ENCODE measurements around the gene CD99L2.

DNA sequence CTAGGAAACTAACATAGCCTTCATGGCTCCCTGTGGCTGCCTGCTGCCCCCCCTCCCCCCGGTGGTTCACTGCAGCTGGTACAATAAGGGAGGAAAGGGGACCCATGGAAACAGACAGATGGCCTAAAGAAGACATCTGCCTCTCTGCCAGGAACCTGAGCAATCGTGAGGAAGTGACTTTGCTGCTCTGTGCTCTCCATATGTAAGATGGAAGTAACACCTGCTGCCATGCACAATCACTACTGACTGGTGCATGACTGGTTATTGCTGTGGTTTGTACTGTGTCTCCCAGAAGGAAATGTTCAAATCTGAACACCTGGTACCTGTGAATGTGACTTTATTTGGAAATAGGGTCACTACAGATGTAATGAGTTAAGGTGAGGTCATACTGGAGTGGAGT lies 43.6 kb downstream of the CD99L2 start:
- TF ChIP-seq, protein P1, sequence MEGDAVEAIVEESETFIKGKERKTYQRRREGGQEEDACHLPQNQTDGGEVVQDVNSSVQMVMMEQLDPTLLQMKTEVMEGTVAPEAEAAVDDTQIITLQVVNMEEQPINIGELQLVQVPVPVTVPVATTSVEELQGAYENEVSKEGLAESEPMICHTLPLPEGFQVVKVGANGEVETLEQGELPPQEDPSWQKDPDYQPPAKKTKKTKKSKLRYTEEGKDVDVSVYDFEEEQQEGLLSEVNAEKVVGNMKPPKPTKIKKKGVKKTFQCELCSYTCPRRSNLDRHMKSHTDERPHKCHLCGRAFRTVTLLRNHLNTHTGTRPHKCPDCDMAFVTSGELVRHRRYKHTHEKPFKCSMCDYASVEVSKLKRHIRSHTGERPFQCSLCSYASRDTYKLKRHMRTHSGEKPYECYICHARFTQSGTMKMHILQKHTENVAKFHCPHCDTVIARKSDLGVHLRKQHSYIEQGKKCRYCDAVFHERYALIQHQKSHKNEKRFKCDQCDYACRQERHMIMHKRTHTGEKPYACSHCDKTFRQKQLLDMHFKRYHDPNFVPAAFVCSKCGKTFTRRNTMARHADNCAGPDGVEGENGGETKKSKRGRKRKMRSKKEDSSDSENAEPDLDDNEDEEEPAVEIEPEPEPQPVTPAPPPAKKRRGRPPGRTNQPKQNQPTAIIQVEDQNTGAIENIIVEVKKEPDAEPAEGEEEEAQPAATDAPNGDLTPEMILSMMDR (IDR thresholded peaks at IDR 0.05; ENCODE audit: low read depth, low read length): no peak
- no peak for TF ChIP-seq POLR2A (IDR thresholded peaks at IDR 0.05; ENCODE audit: extremely low read depth, insufficient read length)
